Esophagus muscularis mucosa (tissue), 4 donors: ENCODE data around the gene ZEB2.

Experiments used
- CTCF ChIP-seq, 3 experiments: fragments of 200-600 bp in 2 of 3; fragments of 450-650 bp in 1 of 3; sonication (generic) in 2 of 3; IDR thresholded peaks; one replicate each; pipeline ENCODE4 v1.5.1; 2017 to 2019; ENCODE audit warnings: antibody characterized with exemption in 3 of 3, mild to moderate bottlenecking in 2 of 3, moderate library complexity in 1 of 3
- EP300 ChIP-seq: sonication (generic); formaldehyde crosslinking; IDR thresholded peaks from one replicate; pipeline ENCODE4 v1.6.1; 2017; ENCODE audit warnings: antibody characterized with exemption
- POLR2A ChIP-seq: fragments of 450-650 bp; IDR thresholded peaks from one replicate; pipeline ENCODE4 v1.6.1; 2017; ENCODE audit warnings: antibody characterized with exemption, moderate library complexity, mild to moderate bottlenecking, low read depth

- TF ChIP-seq POLR2A (no peak), CTCF (IDR thresholded peaks at IDR 0.05) (no peak), EP300 (no peak)
These were observed 170.2 kb downstream of the ZEB2 start for GRCh38 chr2:144349674-144350073.
